Breast epithelium (tissue), 3 donors: ENCODE measurements around the gene SSX2IP.

Experiments
- CTCF ChIP-seq, 3 donors: fragments of 450-650 bp; IDR thresholded peaks; one replicate each; pipeline ENCODE4 v1.5.1; 2016 to 2017; ENCODE audit warnings: antibody characterized with exemption in 3 of 3, mild to moderate bottlenecking in 3 of 3, moderate library complexity in 3 of 3
- POLR2AphosphoS5 ChIP-seq, 3 donors: sonication (generic); formaldehyde crosslinking; IDR thresholded peaks; one replicate each; pipeline ENCODE4 v1.6.1; 2017; ENCODE audit warnings: antibody characterized with exemption in 3 of 3

DNA sequence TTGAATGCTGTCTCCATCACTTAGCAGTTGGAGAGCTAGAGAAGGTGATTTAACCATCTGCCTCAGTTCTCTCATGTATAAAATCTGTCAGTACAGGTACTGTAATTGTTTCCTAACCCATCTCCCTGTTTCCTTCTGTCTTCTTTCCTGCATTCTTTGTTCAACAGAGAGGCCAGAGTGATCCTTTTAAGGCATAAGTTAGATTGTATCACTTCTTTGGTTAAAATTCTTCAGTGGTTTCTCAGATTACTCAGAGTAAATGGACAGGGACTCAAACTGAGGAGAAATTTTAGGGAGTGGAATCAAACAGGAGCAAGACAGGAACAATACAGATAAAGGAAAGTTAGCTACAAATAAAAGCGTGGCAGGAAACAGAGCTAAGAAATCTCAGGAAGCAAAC is 45.2 kb upstream of the SSX2IP start:
- TF ChIP-seq POLR2AphosphoS5 (IDR thresholded peaks at IDR 0.05) (no peak), CTCF (IDR thresholded peaks at IDR 0.05) (no peak)
